22Rv1 (cell line): ENCODE measurements around the gene GGN.

Experiments used
- H3K27ac ChIP-seq: fragments of 450-650 bp; 2 replicates; pipeline ENCODE4 v1.5.1; 2017
- ZFX ChIP-seq: fragments of 450-650 bp; IDR thresholded peaks from 2 replicates; pipeline ENCODE4 v1.6.1; 2017; ENCODE audit warnings: antibody characterized with exemption, borderline replicate concordance
- TF ChIP-seq, protein P1 (sequence below): fragments of 450-650 bp; IDR thresholded peaks from 2 replicates; pipeline ENCODE4 v1.5.1; 2017; ENCODE audit warnings: mild to moderate bottlenecking

Gene GGN, protein sequence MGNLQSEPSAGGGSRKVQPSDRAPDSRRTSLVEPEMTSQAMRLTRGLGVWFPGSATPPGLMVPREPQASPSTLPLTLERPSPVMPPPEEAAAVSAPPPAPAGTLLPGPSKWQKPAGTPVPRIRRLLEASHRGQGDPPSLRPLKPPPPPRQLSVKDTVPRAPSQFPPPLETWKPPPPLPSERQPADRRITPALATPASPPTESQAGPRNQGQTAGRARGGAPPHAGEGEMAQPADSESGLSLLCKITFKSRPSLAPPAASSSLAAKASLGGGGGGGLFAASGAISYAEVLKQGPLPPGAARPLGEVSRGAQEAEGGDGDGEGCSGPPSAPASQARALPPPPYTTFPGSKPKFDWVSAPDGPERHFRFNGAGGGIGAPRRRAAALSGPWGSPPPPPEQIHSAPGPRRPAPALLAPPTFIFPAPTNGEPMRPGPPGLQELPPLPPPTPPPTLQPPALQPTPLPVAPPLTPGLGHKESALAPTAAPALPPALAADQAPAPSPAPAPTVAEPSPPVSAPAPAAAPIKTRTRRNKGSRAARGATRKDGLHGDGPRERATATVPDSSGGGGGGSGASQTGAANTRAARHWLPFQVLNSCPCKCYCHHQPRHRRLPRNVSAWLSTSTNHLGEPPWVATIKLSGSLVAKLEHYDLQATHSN

DNA sequence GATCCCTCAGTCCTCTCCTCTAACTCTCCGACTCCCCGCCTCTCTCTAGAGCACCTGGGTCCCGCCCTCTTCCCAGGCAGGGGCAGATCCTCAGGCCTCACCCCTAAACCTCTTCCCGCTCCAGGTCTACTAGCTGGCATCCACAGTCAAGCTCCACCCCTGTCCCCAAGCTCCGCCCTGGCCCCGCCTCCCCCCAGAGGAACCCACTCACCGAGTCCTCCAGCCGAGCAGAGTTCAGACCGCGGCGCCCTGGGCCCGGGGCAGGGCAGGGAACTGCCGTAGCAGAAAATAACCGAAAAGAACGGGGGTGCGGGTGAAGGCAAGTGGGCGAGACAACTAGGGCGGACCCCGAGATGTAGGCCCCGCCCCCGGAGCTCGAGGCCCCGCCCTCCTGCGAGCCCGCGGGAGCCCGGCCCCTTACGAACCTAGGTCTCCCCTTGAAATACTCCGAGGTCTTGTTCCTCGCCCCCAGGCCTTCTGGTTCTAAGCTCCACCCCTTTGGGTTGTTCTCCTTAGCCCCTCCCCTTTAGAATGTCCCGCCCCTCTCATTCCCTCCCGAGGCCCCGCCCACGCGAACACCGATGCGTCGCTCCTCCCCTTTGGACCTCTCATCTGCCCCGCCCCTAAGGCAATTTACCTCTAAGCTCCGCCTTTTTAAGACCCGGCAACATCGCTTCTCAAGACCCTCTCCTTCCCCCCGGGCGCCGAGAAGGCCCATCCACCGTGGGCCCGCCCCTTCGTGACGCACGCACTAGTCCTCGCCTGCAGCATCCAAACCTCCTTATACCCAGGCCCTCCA is at the start of gene GGN:
Gene GGN (minus strand): TSS at position 485 of the 799 bp plus-strand sequence. CDS start 773 bp downstream, outside the sequence.
- H3K27ac ChIP-seq: peak within 1 kb of the TSS; percentile 78
- TF ChIP-seq, protein P1, sequence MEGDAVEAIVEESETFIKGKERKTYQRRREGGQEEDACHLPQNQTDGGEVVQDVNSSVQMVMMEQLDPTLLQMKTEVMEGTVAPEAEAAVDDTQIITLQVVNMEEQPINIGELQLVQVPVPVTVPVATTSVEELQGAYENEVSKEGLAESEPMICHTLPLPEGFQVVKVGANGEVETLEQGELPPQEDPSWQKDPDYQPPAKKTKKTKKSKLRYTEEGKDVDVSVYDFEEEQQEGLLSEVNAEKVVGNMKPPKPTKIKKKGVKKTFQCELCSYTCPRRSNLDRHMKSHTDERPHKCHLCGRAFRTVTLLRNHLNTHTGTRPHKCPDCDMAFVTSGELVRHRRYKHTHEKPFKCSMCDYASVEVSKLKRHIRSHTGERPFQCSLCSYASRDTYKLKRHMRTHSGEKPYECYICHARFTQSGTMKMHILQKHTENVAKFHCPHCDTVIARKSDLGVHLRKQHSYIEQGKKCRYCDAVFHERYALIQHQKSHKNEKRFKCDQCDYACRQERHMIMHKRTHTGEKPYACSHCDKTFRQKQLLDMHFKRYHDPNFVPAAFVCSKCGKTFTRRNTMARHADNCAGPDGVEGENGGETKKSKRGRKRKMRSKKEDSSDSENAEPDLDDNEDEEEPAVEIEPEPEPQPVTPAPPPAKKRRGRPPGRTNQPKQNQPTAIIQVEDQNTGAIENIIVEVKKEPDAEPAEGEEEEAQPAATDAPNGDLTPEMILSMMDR: no peak
- TF ChIP-seq ZFX: no peak

DNA sequence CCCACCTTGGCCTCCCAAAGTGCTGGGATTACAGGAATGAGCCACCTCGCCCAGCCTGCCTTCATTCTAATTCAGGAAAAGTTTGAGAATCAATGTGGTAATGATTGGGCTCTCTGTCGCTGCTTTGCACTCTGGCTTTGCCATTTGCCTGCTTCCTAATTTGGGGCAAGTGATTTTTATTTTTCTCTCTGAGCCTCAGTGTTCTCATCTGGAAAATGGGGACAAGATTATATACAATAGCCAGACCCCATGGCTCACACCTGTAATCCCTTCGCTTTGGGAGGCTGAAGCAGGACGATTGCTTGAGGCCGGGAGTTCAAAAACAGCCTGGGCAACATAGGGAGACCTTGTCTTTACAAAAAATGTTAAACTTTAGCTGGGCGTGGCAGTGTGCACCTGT is 49.5 kb upstream of the GGN start:
- no peak for TF ChIP-seq ZFX
- TF ChIP-seq, protein P1: no peak
- no peak overlapping the region for H3K27ac ChIP-seq

DNA sequence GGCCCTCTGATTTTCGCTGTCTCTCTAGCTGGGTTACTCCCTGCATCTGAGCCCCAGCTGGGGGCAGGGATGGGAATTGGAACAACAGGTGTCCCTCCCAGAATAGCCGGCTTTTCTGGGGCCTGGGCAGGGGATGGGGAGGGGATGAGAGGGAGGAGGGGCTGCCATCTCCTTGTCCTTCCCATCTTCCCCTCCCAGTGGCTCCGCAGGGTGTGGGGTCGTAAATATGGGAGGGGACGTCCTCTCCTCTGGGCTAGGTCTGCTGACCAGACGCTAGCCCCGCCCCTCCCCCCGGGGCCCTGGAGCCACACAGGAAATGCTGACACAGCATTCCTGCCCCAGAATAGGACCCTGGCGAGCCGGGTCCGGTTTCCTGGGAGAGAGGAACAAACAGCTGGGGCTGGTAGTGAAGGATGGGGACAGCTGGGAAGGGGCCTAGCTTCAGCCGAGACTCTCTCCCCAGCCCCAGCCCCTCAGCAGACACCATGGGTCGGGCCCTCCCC is 46.8 kb upstream of the GGN start:
- TF ChIP-seq, protein P1: no peak
- no peak for TF ChIP-seq ZFX
- no peak overlapping the region for H3K27ac ChIP-seq

DNA sequence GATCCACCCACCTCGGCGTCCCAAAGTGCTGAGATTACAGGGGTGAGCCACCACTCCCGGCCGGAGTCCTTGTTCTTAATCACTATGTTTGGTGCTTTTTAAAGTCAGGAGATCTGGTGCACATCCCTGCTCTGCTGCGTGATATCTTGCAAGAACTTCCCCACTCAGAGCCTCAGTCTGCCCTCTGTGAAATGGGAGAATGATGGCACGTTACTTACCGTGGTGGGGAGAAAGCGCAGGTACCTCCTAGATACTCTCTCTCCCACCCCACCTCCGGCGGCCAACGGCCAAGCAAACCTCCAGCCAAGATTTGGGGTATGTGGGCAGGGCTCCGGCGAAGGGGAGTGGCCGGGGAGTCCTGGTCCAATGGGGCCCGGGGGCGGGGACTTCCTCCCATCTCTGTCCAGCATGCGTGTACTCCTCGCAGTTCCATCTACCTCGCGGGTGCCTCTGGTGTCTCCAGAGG is 45.5 kb upstream of the GGN start, which contains the start of gene RYR1:
Gene RYR1 (plus strand): TSS at position 424 of the 466 bp plus-strand sequence. CDS start 139 bp downstream, outside the sequence.
- no peak for TF ChIP-seq ZFX
- TF ChIP-seq, protein P1: no peak

DNA sequence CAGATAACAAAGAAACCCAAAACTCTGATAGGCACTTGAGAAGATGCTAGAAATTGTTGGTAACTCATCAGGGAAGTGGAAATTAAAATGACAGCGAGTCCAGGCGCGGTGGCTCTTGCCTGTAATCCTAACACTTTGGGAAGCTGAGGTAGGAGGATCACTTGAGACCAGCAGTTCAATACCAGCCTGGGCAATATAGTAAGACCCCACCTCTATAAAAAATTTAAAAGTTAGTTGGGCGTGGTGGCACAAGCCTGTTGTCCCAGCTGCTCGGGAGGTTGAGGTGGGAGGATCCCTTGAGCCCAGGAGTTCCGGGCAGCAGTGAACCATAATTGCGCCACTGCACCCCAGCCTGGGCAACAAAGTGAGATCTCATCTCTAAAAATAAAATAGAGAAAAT is 43.1 kb upstream of the GGN start:
- TF ChIP-seq, protein P1: no peak
- no peak for TF ChIP-seq ZFX
- no peak overlapping the region for H3K27ac ChIP-seq

More for the DNA sequence above, 45.5 kb upstream of the GGN start, which contains the start of gene RYR1:
- H3K27ac ChIP-seq: no peak within 1 kb of the TSS

DNA sequence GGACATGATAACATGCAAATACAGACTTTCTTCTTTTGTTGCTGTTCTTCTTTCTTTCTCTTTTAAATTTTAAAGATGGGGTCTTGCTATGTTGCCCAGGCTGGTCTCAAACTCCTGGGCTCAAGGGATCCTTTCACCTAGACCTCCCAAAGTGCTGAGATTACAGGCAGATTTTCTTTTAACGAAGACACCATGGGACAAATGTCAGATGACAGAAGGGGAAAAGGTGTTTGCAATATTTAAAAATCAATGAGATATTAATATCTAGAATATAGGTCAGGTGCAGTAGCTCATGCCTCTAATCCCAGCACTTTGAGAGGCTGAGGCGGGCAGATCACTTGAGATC is 42.0 kb upstream of the GGN start:
- TF ChIP-seq, protein P1: no peak
- no peak for TF ChIP-seq ZFX
- H3K27ac ChIP-seq: no peak overlapping the region
